A549 (cell line): ENCODE measurements around the gene IPPK. TPM values are rescaled to one million over a fixed set of nuclear protein-coding genes. Genes with fewer than 3 reads are reported as not detected.

Source experiments
- ATAC-seq, 2 experiments: fragments of 200-7000 bp in 1 of 2; fragments of >200 bp in 1 of 2; cut with Nextera tagmentation in 1 of 2; cut with Tn5 transposase in 1 of 2; 3 replicates each; pipeline versions ENCODE4 v1.8.0 to v1.9.1; 2018 to 2020; ENCODE audit warnings: mild to moderate bottlenecking in 1 of 2, moderate library complexity in 1 of 2
- CTCF ChIA-PET: fragments of 300-600 bp; sonication (Branson Sonifier 250); formaldehyde crosslinking; extraction: SDS; loops from one replicate; lab custom pipeline; 2021; ENCODE audit warnings: antibody characterized with exemption, inconsistent platforms; lab: Yijun Ruan, JAX
- POLR2A ChIA-PET: fragments of 350-600 bp; formaldehyde crosslinking; extraction: SDS; loops from one replicate; lab custom pipeline; 2021; ENCODE audit warnings: antibody characterized with exemption, inconsistent platforms; lab: Yijun Ruan, JAX
- DNase-seq, 2 experiments: peaks; one replicate each; pipeline versions ENCODE4 v3.0.0 to v3.0.0-alpha.2; 2011 to 2016; ENCODE audit warnings: low read depth in 1 of 2, low spot score in 1 of 2
- FAIRE-seq: peaks from 2 replicates; lab custom pipeline; 2011; peaks lifted over from hg19 to GRCh38; lab: Jason Lieb, UNC
- H3K27ac ChIP-seq, 2 experiments: fragments of >200 bp; sonication (Bioruptor Twin); formaldehyde crosslinking; 3 replicates each; pipeline ENCODE4 v1.5.1; 2016 to 2017
- H3K4me1 ChIP-seq: fragments of >200 bp; sonication (Bioruptor Twin); formaldehyde crosslinking; 3 replicates; pipeline ENCODE4 v1.6.1; 2016
- H3K4me2 ChIP-seq: fragments of >200 bp; sonication (Bioruptor Twin); formaldehyde crosslinking; 3 replicates; pipeline ENCODE4 v1.6.1; 2016
- H3K4me3 ChIP-seq: fragments of >200 bp; sonication (Bioruptor Twin); formaldehyde crosslinking; 3 replicates; pipeline ENCODE4 v1.5.1; 2016
- H3K9me3 ChIP-seq: fragments of >200 bp; sonication (Bioruptor Twin); formaldehyde crosslinking; 3 replicates; pipeline ENCODE4 v1.6.1; 2016
- BCL3 ChIP-seq: fragments of >200 bp; sonication (Bioruptor Twin); formaldehyde crosslinking; IDR thresholded peaks from 3 replicates; pipeline ENCODE4 v1.6.1; 2016
- CBX2 ChIP-seq: fragments of 200-600 bp; sonication (generic); IDR thresholded peaks from 2 replicates; pipeline ENCODE4 v1.6.1; 2016; ENCODE audit warnings: low read depth, mild to moderate bottlenecking, borderline replicate concordance
- CEBPB ChIP-seq, 2 experiments: fragments of >200 bp in 1 of 2; sonication (Bioruptor Twin) in 1 of 2; formaldehyde crosslinking in 1 of 2; IDR thresholded peaks; 2 replicates each; pipeline ENCODE4 v1.6.1; 2012 to 2016
- CHD2 ChIP-seq: fragments of 150-350 bp; IDR thresholded peaks from 2 replicates; pipeline ENCODE4 v1.6.1; 2014; ENCODE audit warnings: low read length; ENCODE audit not compliant: partially characterized antibody
- ELK1 ChIP-seq: fragments of 150-350 bp; IDR thresholded peaks from 2 replicates; pipeline ENCODE4 v1.6.1; 2014; ENCODE audit warnings: low read depth, mild to moderate bottlenecking, low read length
- EP300 ChIP-seq, 2 experiments: fragments of >200 bp; sonication (Bioruptor Twin); formaldehyde crosslinking; IDR thresholded peaks; 2 replicates in 1 of 2; 3 replicates in 1 of 2; pipeline ENCODE4 v1.6.1; 2016 to 2017
- FOSL2 ChIP-seq, 2 experiments: fragments of 450-650 bp in 1 of 2; fragments of >200 bp in 1 of 2; sonication (Bioruptor Twin) in 1 of 2; formaldehyde crosslinking; IDR thresholded peaks; 2 replicates each; pipeline versions ENCODE4 v1.5.0 to v1.6.1; 2016 to 2020; ENCODE audit warnings: mild to moderate bottlenecking in 1 of 2, moderate library complexity in 1 of 2
- HMGXB4 ChIP-seq: fragments of 250-450 bp; sonication (Bioruptor Pico); IDR thresholded peaks from 2 replicates; pipeline ENCODE4 v1.5.0; 2021; ENCODE audit warnings: mild to moderate bottlenecking, moderate library complexity, borderline replicate concordance
- HOXA7 ChIP-seq: fragments of 250-450 bp; sonication (Bioruptor Pico); IDR thresholded peaks from 2 replicates; pipeline ENCODE4 v1.5.0; 2020; ENCODE audit warnings: mild to moderate bottlenecking, moderate library complexity
- HOXB13 ChIP-seq: fragments of 250-450 bp; sonication (Bioruptor Pico); IDR thresholded peaks from 2 replicates; pipeline ENCODE4 v1.5.0; 2020; ENCODE audit warnings: low read depth, mild to moderate bottlenecking, moderate library complexity
- JUN ChIP-seq, 2 experiments: fragments of >200 bp; sonication (Bioruptor Twin); formaldehyde crosslinking; IDR thresholded peaks; 2 replicates in 1 of 2; 3 replicates in 1 of 2; pipeline ENCODE4 v1.6.1; 2016 to 2017
- KDM5A ChIP-seq: fragments of 200-600 bp; sonication (generic); IDR thresholded peaks from 2 replicates; pipeline ENCODE4 v1.6.1; 2016; ENCODE audit warnings: antibody characterized with exemption, mild to moderate bottlenecking
- MAX ChIP-seq: IDR thresholded peaks from 2 replicates; pipeline ENCODE4 v1.6.1; 2012
- MAZ ChIP-seq: fragments of 150-350 bp; IDR thresholded peaks from 2 replicates; pipeline ENCODE4 v1.6.1; 2014; ENCODE audit warnings: antibody characterized with exemption, low read depth, low read length, borderline replicate concordance
- NPAS2 ChIP-seq: fragments of 250-450 bp; sonication (Bioruptor Pico); IDR thresholded peaks from 2 replicates; pipeline ENCODE4 v1.8.0; 2022; ENCODE audit warnings: mild to moderate bottlenecking, moderate library complexity, borderline replicate concordance
- POLR2A ChIP-seq: IDR thresholded peaks from 2 replicates; pipeline ENCODE4 v1.6.1; 2012; ENCODE audit warnings: mild to moderate bottlenecking, low read length
- REST ChIP-seq: fragments of 200-600 bp; sonication (generic); IDR thresholded peaks from 2 replicates; pipeline ENCODE4 v1.6.1; 2016; ENCODE audit warnings: antibody characterized with exemption, mild to moderate bottlenecking, moderate library complexity
- RNF2 ChIP-seq: fragments of 200-600 bp; sonication (generic); IDR thresholded peaks from 2 replicates; pipeline ENCODE4 v1.6.1; 2016; ENCODE audit warnings: low read depth, mild to moderate bottlenecking, antibody characterized with exemption, moderate library complexity, borderline replicate concordance
- SMC3 ChIP-seq: fragments of >200 bp; sonication (Bioruptor Twin); formaldehyde crosslinking; IDR thresholded peaks from 3 replicates; pipeline ENCODE4 v1.6.1; 2018; ENCODE audit warnings: inconsistent platforms
- USF2 ChIP-seq: fragments of 450-650 bp; IDR thresholded peaks from 2 replicates; pipeline ENCODE4 v1.6.1; 2014; ENCODE audit warnings: antibody characterized with exemption
- ZNF302 ChIP-seq: fragments of 250-450 bp; sonication (Bioruptor Pico); IDR thresholded peaks from 2 replicates; pipeline ENCODE4 v1.9.0; 2021; ENCODE audit warnings: inconsistent platforms, mild to moderate bottlenecking, moderate library complexity
- WGBS: methylation state at CpG from one replicate; pipeline ENCODE4 v1.1.6; 2017; ENCODE audit errors: missing lambda C conversion rate; 5-methylcytosine and 5-hydroxymethylcytosine counted together
- polyA plus RNA-seq, 4 experiments: library from polyadenylated mRNA; depleted of rRNA in 3 of 4; stranded (reverse); fragments of >200 nt; fragmentation: RNase III in 1 of 4; extraction: RNeasy Plus Mini Kit Qiagen cat#74134 plus additional on column Dnase treatment in 1 of 4; gene quantifications; 2 replicates in 3 of 4; 3 replicates in 1 of 4; pipeline ENCODE4 v1.2.3, GENCODE V29; 2011 to 2017

IPPK gene
- polyA plus RNA-seq, 2 of the 4 experiments (the other 2 are of a cell fraction): 12.2 to 20.0 TPM

- no peak overlapping the region for H3K4me3 ChIP-seq
- POLR2A ChIA-PET: no interaction called here
- WGBS: 65% methylated on average over 7 of the region's 7 CpGs
- no peaks in the 10 kb centered on the region for H3K9me3 ChIP-seq
- H3K27ac ChIP-seq: no peak overlapping the region
- FAIRE-seq (no peak), ATAC-seq (no peak), DNase-seq (no peak)
- CTCF ChIA-PET: interaction anchor here (0.7 to 1.7 kb wide), 4 partner anchors 11 to 198 kb away, joined by 3 to 6 read pairs (median 3); no protein-coding TSS in a partner anchor
- no peak overlapping the region for H3K4me2 ChIP-seq
- TF ChIP-seq HOXB13 (CRISPR knock-in tag) (no peak), RNF2 (no peak), CEBPB (IDR thresholded peaks at IDR 0.05) (no peak), REST (no peak), HOXA7 (no peak), MAX (no peak), HMGXB4 (CRISPR knock-in tag) (no peak), NPAS2 (CRISPR knock-in tag) (no peak), EP300 (IDR thresholded peaks at IDR 0.05) (no peak)
- H3K4me1 ChIP-seq: no peaks in the 10 kb centered on the region
Observed at GRCh38 chr9:92592946-92593861, 76.7 kb downstream of the IPPK start.

- ATAC-seq: no peak
- TF ChIP-seq KDM5A (no peak), ELK1 (no peak), CEBPB (IDR thresholded peaks at IDR 0.05) (no peak), REST (no peak), JUN (IDR thresholded peaks at IDR 0.05) (no peak), BCL3 (no peak), CBX2 (no peak), USF2 (no peak), FOSL2 (IDR thresholded peaks at IDR 0.05) (no peak), FOSL2 (CRISPR knock-in tag; IDR thresholded peaks at IDR 0.05) (no peak), POLR2A (no peak), MAZ (no peak), ZNF302 (CRISPR knock-in tag) (no peak), RNF2 (no peak), SMC3 (no peak), CHD2 (no peak)
- ChIA-PET CTCF (interaction anchor here (0.7 to 1.7 kb wide), 2 partner anchors 16 to 198 kb away, joined by 3 to 6 read pairs; no protein-coding TSS in a partner anchor), POLR2A (no interaction called here)
- WGBS: 78% methylated on average over 1 of the region's 1 CpG
- H3K4me2 ChIP-seq: no peak overlapping the region
- no peak for FAIRE-seq
- no peak overlapping the region for H3K27ac ChIP-seq
- H3K4me3 ChIP-seq: no peak overlapping the region
- no peaks in the 10 kb centered on the region for H3K9me3 ChIP-seq
- H3K4me1 ChIP-seq: no peaks in the 10 kb centered on the region
- DNase-seq: no peak
Observed at GRCh38 chr9:92592537-92592936, 77.4 kb downstream of the IPPK start.
